Measurements from ENCODE around the gene BAIAP3.

BAIAP3 gene

DNA sequence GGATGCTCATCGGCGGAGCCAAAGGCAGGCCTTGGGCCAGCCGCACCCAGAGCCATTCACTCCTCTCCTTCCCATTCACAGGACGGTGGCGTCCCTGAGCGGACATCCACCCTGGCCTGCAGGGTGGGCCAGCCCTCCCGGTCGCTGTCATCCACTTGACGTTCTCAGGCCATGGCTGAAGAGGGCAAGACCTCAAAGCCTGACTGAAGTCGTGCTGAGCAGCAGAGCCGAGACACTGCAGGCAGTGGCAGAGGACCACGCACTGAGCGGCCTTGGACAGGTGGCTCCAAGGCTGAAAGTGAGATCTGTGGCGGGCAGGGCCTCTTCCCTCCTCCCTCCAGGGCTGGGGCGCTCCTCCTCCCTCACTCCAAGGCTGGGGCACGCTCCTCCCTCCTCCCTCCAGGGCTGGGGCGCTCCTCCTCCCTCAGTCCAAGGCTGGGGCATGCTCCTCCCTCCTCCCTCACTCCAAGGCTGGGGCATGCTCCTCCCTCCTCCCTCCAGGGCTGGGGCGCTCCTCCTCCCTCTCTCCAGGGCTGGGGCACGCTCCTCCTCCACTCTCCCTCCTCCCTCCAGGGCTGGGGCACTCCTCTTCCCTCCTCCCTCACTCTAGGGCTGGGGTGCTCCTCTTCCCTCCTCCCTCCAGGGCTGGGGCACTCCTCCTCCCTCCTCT, 42.4 kb downstream of the BAIAP3 start:
- DNase-seq: no peak
- in situ Hi-C loops (cut with MboI; ENCODE audit: low pct_unique_long_range_greater_than_20kb, low sequenced_read_pairs): no loop called here

DNA sequence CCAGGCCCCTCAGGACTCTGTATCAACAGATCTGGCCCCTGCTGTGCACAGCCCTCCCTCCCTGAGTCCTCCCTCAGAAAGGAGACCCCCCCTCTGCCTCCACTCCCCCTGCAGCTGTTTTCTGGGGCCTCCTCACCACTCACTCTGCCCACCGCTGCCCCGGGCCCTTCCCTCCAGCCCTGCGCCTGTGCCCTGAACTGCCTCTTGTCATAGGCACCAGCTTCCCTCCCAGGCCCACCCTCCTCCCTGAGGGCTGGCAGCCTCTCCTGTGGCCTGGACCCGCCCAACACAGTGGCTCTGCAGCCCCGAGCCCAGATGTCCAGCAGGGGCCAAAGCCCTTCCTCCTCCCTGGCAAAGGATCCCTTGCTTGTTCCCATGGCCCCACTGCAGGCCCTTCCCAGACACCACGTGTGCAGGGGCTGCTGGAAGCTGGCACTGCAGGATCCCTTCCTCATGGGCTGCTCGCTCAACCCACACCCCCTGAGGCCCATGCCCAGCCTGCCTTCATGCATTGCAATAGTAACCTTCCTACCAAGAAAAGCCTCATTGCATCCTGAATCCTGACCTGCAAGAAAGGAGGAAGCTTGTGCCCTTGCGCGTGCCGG, 44.1 kb downstream of the BAIAP3 start:
- in situ Hi-C loops (cut with MboI; ENCODE audit: low pct_unique_long_range_greater_than_20kb, low sequenced_read_pairs): no loop called here
- DNase-seq: no peak

DNA sequence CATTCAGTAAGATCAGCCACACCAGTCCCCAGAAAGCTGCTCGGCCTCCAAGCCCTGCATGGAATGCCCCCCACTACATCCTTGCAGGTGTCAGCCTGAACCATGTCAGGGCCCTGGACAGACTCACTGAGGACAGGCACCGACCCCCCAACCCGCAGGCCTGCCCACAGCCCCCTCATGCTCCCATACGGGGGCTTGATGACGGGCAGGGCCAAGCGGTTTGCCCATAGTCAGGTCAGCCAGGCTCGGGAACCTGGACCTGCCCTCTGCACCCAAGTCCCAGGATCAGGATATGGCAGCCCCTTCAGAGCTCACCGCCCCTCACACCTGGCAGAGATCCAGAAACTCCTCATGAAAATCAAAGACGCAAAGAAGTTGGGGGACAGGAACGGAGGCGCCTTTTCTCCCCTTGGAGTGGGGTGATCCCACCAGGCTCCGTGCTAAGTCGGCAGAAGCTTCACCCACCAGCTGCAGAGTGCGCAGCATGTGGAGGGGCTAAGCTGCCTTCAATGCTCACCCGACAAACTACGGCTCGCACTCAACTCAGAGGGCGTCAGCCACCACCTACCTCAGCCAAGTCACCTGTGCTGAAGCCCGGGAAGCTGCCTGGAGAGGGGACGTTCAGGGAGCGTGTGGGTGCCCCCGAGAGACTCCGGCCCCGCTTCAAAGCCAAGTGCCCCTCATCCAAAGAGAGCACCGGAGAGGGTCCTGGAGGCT, 44.8 kb downstream of the BAIAP3 start:
- in situ Hi-C loops (cut with MboI; ENCODE audit: low pct_unique_long_range_greater_than_20kb, low sequenced_read_pairs): no loop called here
- DNase-seq: no peak

DNA sequence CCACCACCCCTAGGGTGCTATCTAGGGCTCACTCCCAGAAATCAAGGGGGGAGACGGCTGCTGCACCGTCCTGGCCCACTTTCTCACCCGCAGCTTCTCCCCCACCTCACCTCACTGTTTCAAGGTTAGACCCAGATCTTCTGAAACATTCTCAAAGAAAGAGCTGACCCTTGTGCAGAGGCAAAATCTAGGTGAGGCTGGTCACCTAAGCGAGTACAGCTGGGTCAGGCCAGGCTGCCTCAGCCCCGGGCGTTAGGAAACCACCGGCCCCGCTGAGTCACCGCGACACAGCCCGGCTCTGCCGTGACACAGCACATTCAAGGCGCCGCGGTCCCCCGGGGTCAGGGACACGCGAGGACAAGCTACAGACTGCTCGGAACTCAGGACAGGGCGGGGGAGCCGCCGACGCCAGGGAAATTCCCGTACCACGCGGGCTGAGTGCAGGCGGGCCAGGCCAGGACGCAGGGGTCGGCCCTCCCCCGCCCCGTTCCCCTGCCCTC, 45.4 kb downstream of the BAIAP3 start:
- DNase-seq: peak; percentile 41
- in situ Hi-C loops (cut with MboI; ENCODE audit: low pct_unique_long_range_greater_than_20kb, low sequenced_read_pairs): no loop called here

DNA sequence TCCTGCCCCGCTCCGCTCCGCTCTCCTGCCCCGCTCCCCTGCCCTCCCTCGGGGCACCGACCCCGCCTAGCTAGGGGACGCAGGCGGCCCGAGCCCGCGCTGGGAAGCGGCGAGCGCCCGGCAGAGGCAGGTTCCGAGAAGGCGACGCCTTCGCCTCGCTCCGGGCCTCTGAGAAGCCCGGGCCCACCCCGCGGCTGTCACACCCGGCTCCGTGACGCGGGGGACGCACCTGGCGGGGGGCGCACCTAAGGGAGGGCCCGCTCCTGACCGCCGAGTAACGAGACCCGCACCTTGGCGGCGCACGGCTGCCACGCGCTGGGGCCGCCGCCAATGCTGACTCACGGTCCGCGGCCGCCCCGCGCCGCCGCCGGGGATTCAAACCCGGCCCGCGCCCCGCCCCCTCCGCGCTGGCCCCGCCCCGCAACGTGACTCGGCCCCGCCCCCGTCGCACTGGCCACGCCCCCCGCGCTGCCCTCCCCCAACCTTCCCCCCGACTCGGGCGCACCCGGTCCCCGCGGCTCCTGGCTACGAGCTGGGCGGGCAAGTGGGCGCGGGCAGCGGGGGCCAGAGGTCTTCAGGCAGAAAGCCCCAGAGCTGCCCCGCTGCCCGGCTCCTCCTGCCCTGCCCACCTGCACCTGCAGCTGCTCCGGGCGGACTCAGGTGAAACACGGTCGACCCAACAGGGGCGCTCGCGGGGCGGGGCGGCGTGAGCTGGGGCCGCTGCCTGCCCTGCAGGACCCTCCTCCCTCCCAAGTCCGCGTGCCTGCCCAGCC, 46.0 kb downstream of the BAIAP3 start:
- peak; percentile 47 for DNase-seq
- in situ Hi-C loops (cut with MboI; ENCODE audit: low pct_unique_long_range_greater_than_20kb, low sequenced_read_pairs): no loop called here

DNA sequence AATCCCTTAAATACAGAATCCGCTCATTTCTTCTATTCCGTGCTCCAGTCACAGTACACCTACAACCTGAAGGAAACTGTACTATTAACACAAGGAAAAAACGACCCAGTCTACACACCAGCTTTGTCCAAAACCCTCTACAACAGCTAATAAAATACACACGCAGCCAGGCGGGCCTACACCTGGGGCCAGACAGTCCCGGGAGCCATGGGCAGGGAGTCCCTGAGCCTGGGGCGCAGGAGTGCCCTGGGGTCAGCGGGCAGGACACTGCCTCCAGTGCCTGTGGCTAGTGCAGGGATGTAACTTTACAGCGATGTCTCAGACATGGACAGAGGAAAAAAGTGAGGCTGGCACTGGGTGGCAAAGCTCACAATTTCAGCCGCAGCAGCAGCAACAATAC, 46.8 kb downstream of the BAIAP3 start:
- in situ Hi-C loops (cut with MboI; ENCODE audit: low pct_unique_long_range_greater_than_20kb, low sequenced_read_pairs): no loop called here
- DNase-seq: no peak

DNA sequence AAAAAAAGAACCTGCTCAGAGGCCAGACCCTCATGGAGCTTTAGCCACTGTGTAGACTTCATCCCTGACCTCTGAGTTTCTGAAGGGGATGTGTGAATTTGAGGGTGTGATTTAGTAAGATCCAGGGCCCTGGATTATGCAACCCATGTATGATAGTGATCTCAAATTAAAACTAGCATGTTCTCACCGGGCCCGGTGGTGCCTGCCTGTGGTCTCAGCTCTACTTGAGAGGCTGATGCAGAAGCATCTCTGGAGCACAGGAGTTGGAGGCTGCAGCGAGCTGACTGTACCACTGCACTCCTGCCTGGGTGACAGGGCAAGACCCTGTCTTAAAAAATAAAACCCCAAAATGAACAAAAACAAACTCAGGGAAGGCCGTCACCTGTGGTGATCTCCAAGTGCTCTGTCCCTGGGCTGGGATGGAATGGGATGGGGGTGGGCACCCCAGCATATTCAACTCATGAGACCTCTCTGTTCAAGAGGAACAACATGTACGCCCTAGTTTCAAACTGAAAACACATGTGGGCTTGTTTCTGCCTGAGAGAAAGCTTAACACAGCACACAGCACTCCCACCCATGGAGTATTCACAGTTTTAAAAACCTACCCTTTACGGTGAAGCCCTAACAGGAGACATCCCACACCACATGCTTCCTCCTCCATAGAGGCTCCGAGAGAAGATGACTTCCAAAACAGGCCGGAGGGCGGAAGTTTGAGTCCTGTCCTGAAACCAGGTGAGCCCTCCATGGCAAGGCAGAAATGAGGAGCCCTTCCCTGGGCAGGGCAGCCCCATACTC, 48.4 kb downstream of the BAIAP3 start:
- in situ Hi-C loops (cut with MboI; ENCODE audit: low pct_unique_long_range_greater_than_20kb, low sequenced_read_pairs): no loop called here
- DNase-seq: no peak

DNA sequence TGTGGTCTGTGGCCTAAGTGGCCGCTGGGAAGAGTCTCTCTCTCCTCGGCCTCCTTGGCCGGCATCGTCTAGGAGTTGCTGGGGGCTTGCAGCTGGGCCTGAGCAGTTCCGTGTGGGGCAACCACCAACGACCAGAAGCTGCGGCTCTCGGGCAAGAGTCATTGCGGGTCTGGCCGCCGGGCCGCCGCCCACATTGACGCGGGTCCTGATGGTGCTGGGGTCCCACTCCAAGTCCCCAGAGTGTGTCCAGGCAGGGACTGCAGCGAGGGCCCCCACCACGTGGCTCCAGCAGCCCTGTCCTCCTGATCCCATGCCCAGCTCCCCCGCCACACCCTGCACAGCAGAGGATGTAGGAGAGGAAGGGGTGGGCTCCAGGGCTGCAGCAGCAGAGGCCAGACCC, 50.1 kb downstream of the BAIAP3 start:
- DNase-seq: no peak
- in situ Hi-C loops (cut with MboI; ENCODE audit: low pct_unique_long_range_greater_than_20kb, low sequenced_read_pairs): no loop called here

DNA sequence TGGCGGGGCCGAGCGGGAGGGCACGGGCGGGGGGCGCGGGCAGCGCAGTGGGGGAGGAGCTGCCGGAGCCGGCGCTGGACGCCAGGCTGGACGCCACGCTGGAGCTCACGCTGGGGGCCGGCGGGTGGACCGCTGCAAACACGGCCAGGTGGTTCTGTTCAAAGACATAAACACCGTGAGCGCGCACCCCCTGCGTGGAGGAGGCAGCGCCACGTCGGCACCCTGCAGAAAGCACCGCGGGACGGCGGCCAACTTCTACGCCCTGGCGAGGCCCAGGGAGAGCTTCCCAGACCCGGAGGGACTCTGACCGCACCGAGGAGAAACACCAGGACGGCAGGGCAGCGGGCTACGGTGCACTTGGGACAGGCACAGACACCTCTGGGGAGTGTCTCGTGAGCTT, 51.8 kb downstream of the BAIAP3 start:
- in situ Hi-C loops (cut with MboI; ENCODE audit: low pct_unique_long_range_greater_than_20kb, low sequenced_read_pairs): no loop called here
- no peak for DNase-seq

DNA sequence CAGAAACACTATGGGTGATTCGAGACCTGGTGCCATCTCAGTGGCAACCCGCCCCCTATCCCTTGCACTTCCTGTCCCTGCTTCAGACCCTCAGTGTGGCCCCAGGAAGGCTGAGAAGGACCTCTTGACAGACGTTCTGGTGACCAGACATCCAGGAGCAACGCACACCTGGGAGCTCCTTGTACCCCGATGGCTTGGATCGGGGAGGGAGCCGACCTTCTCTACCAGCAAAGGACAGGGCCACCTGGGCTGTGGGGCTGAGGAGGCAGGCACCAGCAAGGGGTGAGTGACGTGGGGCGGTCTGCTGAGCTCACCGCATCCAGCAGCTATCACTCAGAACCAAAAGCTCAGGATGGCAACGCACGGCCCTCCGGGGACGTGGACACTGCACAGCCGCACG, 53.9 kb downstream of the BAIAP3 start:
- DNase-seq: no peak
- in situ Hi-C loops (cut with MboI; ENCODE audit: low pct_unique_long_range_greater_than_20kb, low sequenced_read_pairs): no loop called here

DNA sequence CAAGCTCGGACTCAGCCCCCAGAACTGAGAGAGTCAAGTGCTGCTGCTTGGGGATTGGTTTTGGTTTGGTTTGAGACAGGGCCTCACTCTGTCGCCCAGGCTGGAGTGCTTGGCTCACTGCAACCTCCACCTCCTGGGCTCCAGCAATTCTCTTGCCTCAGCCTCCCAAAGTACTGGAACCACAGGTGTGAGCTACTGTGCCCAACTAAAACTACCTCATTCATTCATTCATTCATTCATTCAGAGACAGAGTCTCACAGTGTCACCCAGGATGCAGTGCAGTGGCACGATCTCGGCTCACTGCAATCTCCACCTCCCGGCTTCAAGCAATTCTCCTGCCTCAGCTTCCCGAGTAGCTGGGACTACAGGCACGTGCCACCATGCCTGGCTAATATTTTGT, 56.3 kb downstream of the BAIAP3 start:
- no peak for DNase-seq
- in situ Hi-C loops (cut with MboI; ENCODE audit: low pct_unique_long_range_greater_than_20kb, low sequenced_read_pairs): no loop called here

DNA sequence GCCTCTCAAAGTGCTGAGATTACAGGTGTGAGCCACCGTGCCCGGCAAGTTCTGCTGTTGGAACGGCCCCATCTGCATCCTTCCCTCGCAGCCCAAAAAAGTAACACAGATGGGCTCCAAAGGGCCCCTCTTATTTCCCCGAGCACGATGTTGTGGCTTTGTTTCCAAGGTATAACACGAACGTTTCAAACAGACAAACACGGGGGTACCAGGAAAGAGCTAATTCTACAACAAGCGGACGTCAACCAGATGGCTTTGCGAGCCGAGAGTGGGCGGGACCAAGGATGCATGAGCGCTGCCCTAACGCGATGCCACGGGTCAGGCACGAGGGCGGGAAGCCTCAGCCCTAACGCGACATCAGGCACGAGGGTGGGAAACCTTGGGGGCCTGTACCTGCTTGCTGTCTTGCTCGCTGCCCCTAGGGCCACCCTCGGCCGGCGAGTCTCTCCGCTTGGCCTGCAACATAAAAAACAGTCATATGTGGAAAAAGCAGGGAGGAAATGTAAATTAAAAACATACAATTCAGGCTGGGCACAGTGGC, 56.9 kb downstream of the BAIAP3 start:
- DNase-seq: no peak
- in situ Hi-C loops (cut with MboI; ENCODE audit: low pct_unique_long_range_greater_than_20kb, low sequenced_read_pairs): no loop called here

DNA sequence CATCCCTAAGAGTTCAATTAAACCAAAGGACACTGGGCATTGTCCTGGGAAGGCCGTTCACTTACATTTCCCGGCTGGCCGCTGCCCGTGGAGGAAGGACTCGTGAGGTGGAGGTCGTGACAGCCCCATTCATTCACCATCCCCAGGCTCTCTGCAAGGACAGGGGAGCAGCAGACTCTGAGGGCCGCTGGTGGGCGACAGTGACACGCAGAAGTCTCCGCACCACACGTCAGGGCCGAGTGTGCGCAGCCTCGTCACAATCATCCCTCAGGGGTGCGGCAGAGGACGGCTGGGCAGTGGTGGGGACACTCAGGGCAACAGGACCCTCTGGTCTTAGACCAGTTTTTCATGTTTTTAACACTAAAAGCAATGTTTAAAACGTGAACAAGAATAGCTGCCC, 59.4 kb downstream of the BAIAP3 start:
- DNase-seq: no peak
- in situ Hi-C loops (cut with MboI; ENCODE audit: low pct_unique_long_range_greater_than_20kb, low sequenced_read_pairs): no loop called here

DNA sequence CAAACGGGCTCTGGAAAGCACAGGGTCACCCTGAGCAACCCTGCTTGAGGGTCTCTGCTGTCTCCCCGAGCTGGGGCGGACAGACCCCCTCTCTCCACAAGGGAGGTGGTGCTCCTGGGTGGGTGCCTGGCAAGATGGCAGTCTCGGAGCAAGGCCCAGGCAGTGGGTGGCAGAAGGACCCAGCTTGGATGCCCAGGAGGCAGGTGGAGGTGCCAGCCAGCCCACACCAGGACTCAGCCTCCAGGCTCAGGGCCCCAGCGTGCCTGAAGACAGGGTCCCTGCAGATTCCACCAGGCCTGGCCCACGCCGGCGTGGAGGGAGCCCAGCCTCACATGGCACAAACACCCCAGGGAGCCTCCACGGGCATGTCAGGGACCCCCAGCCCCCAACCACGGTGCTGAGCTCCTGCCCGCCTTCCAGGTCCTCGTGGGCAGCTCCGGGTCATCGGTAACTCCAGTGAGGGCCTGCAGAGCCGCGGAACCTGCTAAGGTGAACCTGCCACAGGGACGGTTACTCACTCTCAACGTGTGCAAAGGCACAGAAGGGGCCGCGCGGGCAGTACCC, 60.2 kb downstream of the BAIAP3 start:
- in situ Hi-C loops (cut with MboI; ENCODE audit: low pct_unique_long_range_greater_than_20kb, low sequenced_read_pairs): no loop called here
- DNase-seq: no peak

DNA sequence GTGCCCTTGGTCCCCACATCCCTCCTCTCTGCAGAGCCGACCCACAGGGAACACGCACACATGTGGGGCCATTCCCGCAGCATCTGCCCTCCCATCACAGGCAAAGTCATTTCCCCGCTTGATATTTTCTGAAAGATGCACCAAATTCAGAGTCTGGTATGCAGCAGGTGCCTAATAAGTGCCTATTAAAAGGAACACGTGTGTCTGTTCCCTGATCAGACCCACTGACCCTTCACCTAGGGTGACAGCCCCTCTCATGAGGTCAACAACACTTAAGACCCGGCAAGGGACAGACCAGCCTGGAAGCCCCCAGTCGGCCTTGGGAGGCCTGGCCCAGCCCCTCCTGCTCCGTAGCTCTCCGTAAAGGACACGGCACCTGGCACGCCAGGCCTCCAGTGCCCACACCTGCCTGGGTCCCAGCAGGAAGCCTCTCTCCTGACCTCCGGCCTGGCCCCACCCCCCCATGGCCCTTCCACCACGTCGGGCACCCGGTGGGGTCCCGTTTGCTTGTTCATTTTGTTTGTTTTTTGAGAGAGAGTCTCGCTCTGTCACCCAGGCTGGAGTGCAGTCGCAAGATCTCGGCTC, 61.0 kb downstream of the BAIAP3 start:
- in situ Hi-C loops (cut with MboI; ENCODE audit: low pct_unique_long_range_greater_than_20kb, low sequenced_read_pairs): no loop called here
- DNase-seq: no peak

DNA sequence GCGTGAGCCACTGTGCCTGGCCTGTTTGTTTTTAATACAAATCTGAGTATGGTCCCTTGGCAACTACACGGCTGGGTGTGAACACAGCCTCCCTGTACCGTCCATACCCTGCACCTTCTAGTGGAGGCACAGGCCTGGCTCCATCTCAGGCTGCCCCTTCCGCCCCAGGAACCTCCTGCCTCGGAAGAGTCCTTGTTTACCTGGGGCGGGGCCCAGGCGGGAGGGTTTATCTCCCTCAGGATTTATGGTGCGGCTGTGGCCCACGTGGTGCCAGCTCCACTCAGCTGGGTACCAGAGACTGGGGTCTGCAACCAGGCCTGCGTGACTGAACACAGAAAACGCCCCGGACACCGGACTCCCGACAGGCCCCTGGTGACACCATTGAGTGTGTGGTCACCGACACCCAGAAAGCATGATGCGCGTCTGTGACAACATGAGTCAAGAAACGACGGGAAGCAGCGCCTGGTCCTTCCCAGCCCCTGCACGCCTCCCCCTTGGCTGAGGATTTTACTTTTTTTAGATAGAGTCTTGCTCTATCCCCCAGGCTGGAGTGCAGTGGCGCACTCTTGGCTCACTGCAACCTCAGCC, 62.1 kb downstream of the BAIAP3 start:
- no peak for DNase-seq
- in situ Hi-C loops (cut with MboI; ENCODE audit: low pct_unique_long_range_greater_than_20kb, low sequenced_read_pairs): no loop called here

DNA sequence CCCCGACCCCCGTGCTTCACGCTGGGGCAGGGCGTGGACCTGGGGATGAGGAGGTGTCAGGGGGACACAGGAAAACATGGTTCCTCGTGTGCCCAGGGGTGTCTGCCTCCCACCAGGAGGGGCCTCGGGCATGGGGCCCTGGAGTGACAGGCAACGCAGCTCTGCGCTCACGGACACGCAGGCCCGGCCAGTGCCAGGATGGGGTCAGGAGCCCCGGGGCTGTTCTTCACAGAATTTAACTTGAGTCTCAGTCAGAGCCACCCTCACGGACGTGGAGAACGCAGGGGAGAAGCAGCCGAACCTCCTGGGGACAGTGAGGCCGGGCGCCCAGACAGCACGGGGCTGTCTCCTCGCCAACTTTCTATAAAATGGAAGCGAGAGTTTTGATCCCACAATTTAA, 64.3 kb downstream of the BAIAP3 start:
- in situ Hi-C loops (cut with MboI; ENCODE audit: low pct_unique_long_range_greater_than_20kb, low sequenced_read_pairs): no loop called here
- no peak for DNase-seq

DNA sequence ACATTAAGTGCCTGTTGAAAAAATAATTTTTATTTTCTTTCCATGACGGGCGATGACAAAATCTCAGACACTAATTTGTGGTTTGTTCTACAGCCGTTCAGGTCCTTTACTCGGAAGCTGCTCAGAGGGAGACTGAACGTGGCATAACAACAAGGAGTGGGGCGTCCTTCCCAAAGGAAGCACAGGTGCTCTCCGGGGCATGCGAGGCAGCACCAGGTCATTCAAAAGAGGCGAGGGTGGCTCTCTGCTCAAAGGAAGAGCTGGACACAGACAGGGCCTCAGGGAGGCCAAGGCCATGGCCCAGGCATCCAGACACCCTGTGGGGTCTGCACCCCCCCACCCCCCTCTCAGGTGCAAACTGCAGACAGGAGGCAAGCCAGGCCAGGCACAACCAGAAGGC, 64.9 kb downstream of the BAIAP3 start:
- DNase-seq: no peak
- in situ Hi-C loops (cut with MboI; ENCODE audit: low pct_unique_long_range_greater_than_20kb, low sequenced_read_pairs): no loop called here

All from KBM-7 (cell line).